Measurements from ENCODE around the gene CLEC4M. TPM values are rescaled to one million over a fixed set of nuclear protein-coding genes. Genes with fewer than 3 reads are reported as not detected.

The CLEC4M gene
- total and polyA plus RNA-seq, 2 of the 8 experiments (the other 6 are each of a cell fraction or from before 2014, with no cell fraction given) = not detected

GRCh38 chr19:7787602-7788177 is 24.6 kb downstream of the CLEC4M start:
- Histone ChIP-seq H2AFZ (ENCODE audit: low read length) (no peak overlapping the region), H3K27ac (ENCODE audit: low read depth, low read length) (no peak overlapping the region), H3K4me2 (ENCODE audit: insufficient read depth in 1 of 2, low read depth in 2 of 2, low read length in 2 of 2) (peak overlapping the region; percentile 87 to 99), H3K9ac (replicated peaks in 1 of 4; ENCODE audit: extremely low read depth in 1 of 4, low read depth in 3 of 4, low read length in 3 of 4) (no peak overlapping the region), H3K9me3 (ENCODE audit: insufficient read depth in 2 of 2, low read depth in 1 of 2, low read length in 1 of 2) (no peaks in the 10 kb centered on the region), H3K23ac (ENCODE audit: insufficient read length) (no peak overlapping the region), H4K20me1 (replicated peaks in 1 of 2; ENCODE audit: control insufficient read depth in 1 of 2, insufficient read depth in 2 of 2, low read length in 2 of 2) (peaks cover 0 to 2% of the 10 kb centered on the region in 2 experiments), H3K23me2 (ENCODE audit: low read depth, low read length) (peaks cover 15% of the 10 kb centered on the region), H2BK120ac (replicated peaks; ENCODE audit: low read depth, low read length) (no peak overlapping the region), H4K91ac (replicated peaks; ENCODE audit: insufficient read length, low read length) (no peak overlapping the region), H3K4me3 (ENCODE audit: extremely low read depth in 1 of 4, insufficient read depth in 2 of 4, low read depth in 3 of 4, low read length in 4 of 4) (peak overlapping the region; percentile 23 to 62 (median 44)), H3K4me1 (replicated peaks in 1 of 4; ENCODE audit: control insufficient read depth in 3 of 4, insufficient read depth in 4 of 4, low read length in 3 of 4) (peaks cover 0 to 19% (median 12%) of the 10 kb centered on the region in 4 experiments; a peak in 6 of 7 replicates), H3K79me2 (ENCODE audit: control insufficient read depth in 1 of 2, insufficient read depth in 2 of 2, low read length in 2 of 2) (no peaks in the 10 kb centered on the region), H3K14ac (ENCODE audit: insufficient read length) (no peak overlapping the region), H2AK5ac (ENCODE audit: low read depth, low read length) (no peak overlapping the region), H2BK5ac (ENCODE audit: low read depth, low read length) (no peak overlapping the region), H2BK12ac (ENCODE audit: low read depth, low read length) (peak overlapping the region; percentile 77; the same call in 1 of the 2 replicates), H3K79me1 (ENCODE audit: low read depth, low read length) (no peaks in the 10 kb centered on the region), H3K36me3 (ENCODE audit: control insufficient read depth in 2 of 4, insufficient read depth in 4 of 4, low read length in 3 of 4) (no peaks in the 10 kb centered on the region), H3K56ac (replicated peaks; ENCODE audit: insufficient read length, low read depth, low read length) (no peak overlapping the region), H3K18ac (ENCODE audit: extremely low read depth, low read length) (no peak overlapping the region; the same call in 1 of the 2 replicates), H4K8ac (ENCODE audit: extremely low read depth, insufficient read depth, low read length) (no peak overlapping the region), H3K27me3 (replicated peaks in 1 of 4; ENCODE audit: control insufficient read depth in 3 of 4, extremely low read depth in 1 of 4, insufficient read depth in 3 of 4, low read length in 3 of 4) (peaks cover 13 to 35% (median 29%) of the 10 kb centered on the region in 4 experiments), H2BK15ac (ENCODE audit: low read length) (peak overlapping the region; percentile 88), H2BK20ac (ENCODE audit: low read length) (no peak overlapping the region), H3K4ac (replicated peaks; ENCODE audit: insufficient read length, low read depth, low read length) (peak overlapping the region; percentile 38), H4K5ac (ENCODE audit: insufficient read length, low read depth, low read length) (no peak overlapping the region)
- DNase-seq (ENCODE audit: low read depth in 1 of 2, low spot score in 2 of 2) (peak in 1 of 2 experiments; percentile 49), FAIRE-seq (no peak)
- WGBS, 2 experiments (ENCODE audit: extremely low coverage in 1 of 2, insufficient coverage in 1 of 2, insufficient read length in 1 of 2, insufficient replicate concordance in 2 of 2, low coverage in 1 of 2, low lambda C conversion rate in 2 of 2, missing lambda C conversion rate in 1 of 2) = 31% methylated on average over 22 of the region's 22 CpGs; no CpG with 5 or more reads in 1 of the 2 experiments
- ChIA-PET CTCF (ENCODE audit: partially characterized antibody) (interaction anchor here (0.6 to 1.9 kb wide), 6 partner anchors 13 to 145 kb away, joined by 3 to 14 read pairs (median 3); partner anchors contain the start of gene CD209), POLR2A (ENCODE audit: partially characterized antibody) (interaction anchor here (0.5 to 0.6 kb wide), 2 partner anchors 155 to 471 kb away, joined by 3 to 4 read pairs; no protein-coding TSS in a partner anchor)
- TF ChIP-seq ASH2L (IDR thresholded peaks at IDR 0.05; ENCODE audit: low read length) (peak; percentile 17), KDM1A (IDR thresholded peaks at IDR 0.05; ENCODE audit: borderline replicate concordance, low read length) (peak; percentile 89)

Data from H1 (cell line).